LNCAP (cell line): ENCODE measurements around the gene MYF6.

Experiments
- CTCF ChIP-seq: fragments of 450-650 bp; IDR thresholded peaks from 2 replicates; pipeline ENCODE4 v1.5.1; 2017; ENCODE audit warnings: mild to moderate bottlenecking

MYF6 gene

DNA sequence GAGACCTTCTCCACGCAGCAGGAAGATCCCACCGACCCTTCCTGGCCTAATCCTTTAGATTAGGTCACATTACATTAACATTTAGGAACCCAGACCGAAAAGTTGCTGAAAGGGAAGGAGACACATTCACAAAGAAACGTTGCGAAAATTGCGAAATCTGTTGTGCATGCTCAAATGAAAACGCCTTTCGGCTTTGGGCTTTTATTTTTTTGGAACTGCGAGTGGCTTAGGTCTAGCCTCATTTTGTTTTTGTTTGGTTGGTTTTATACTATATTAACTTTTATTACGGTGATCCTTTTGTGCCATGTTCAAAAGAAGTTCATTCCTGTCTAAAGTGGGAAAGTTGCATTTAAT lies 1.5 kb downstream of the MYF6 start:
- TF ChIP-seq CTCF = no peak

DNA sequence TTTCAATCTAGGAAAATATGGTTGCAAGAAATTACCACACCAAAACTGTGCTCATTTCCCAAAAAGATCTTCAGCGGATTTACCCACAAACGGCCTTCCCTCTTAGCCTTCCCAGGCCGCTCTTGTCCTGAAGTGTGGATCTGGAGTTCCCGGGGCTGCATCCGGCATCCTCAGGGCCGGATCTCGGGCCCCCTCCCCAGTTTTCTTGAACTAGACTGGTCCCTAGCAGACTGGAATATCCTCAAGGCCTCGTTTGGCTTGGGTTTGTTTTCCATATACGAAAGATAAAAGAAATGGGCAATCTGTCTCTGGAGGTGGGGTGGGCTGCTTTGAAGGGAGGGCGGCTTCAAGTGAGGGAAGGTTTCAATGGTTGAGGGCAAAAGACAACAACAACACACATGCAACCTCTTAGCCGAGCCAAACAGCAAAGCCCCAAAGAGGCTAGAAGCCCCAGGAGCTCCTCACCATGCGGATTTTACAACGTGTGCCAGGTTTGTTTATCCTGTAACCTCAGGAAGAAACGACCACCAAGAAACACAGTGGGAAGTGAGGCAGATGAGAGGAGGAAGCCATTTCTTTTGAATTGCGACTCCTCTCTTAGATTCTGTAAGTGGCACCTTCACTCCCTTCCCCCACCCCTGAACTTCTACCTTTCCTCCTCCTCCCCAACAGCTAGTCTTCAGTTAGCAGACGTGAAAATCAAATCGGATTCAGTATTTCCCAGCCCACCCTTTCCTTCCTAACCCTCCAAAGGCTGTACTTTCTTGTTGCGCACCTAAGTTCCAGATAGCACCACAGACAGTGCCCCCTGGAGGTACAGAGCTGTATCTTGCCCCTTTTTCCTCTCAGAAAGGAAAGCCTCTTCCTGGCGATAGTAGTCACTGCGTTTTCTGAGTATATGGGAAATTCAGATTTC lies 2.6 kb downstream of the MYF6 start:
- peak; percentile 41; the same call in 1 of the 2 replicates for TF ChIP-seq CTCF

GRCh38 chr12:80710727-80711449 lies 3.5 kb downstream of the MYF6 start:
- TF ChIP-seq CTCF = no peak

- no peak for TF ChIP-seq CTCF
These were observed 4.4 kb downstream of the MYF6 start for GRCh38 chr12:80711866-80712265.

DNA sequence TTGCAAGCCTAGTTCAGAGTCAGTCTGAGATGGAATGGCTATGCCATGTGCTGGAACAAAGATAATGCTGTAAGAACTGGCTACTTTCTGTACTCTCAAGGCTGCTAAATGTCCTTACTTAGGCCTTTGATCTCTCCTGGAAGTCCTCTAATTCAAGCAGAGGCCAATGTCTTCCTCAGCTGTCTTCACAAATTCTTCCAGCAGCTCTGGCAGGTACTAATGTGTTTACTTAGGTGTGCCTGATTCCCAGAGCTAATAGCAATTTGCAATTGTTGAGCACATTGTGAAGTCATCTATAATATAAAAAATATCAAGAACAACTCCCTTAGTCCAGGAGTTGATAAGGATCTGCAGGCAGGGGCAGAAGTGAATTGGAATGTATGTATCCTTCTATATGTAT lies 5.4 kb downstream of the MYF6 start:
- TF ChIP-seq CTCF = no peak

GRCh38 chr12:80713419-80713818 lies 6.0 kb downstream of the MYF6 start:
- TF ChIP-seq CTCF = no peak

- no peak for TF ChIP-seq CTCF
These were observed 6.6 kb downstream of the MYF6 start for GRCh38 chr12:80714055-80714454.
